H1 (cell line): ENCODE measurements around the gene TPST2. TPM values are rescaled to one million over a fixed set of nuclear protein-coding genes. Genes with fewer than 3 reads are reported as not detected.

Experiments
- JUND ChIP-seq: IDR thresholded peaks from 2 replicates; pipeline ENCODE4 v1.6.1; 2011; ENCODE audit warnings: mild to moderate bottlenecking, improper control_type of control experiment, low read length
- KDM4A ChIP-seq: IDR thresholded peaks from one replicate; pipeline ENCODE4 v1.7.1; 2012; ENCODE audit warnings: low read depth, mild to moderate bottlenecking, moderate library complexity, low read length, inconsistent platforms; ENCODE audit not compliant: severe bottlenecking
- KDM5A ChIP-seq: fragments of 200-600 bp; IDR thresholded peaks from 2 replicates; pipeline ENCODE4 v1.7.1; 2012; ENCODE audit warnings: mild to moderate bottlenecking, low read length, inconsistent platforms, mixed read lengths
- POLR2AphosphoS5 ChIP-seq: IDR thresholded peaks from 2 replicates; pipeline ENCODE4 v1.6.1; 2011; ENCODE audit warnings: low read depth, low read length
- RAD21 ChIP-seq, 2 experiments: IDR thresholded peaks in 1 of 2; conservative IDR thresholded peaks in 1 of 2; 2 replicates each; pipeline ENCODE4 v1.6.1; 2011; ENCODE audit warnings: low read depth in 2 of 2, low read length in 2 of 2, improper control_type of control experiment in 1 of 2, inconsistent platforms in 1 of 2, mild to moderate bottlenecking in 1 of 2, moderate library complexity in 1 of 2
- RFX5 ChIP-seq: IDR thresholded peaks from 2 replicates; pipeline ENCODE4 v1.6.1; 2011; ENCODE audit warnings: low read depth, low read length, improper control_type of control experiment, borderline replicate concordance
- SIX5 ChIP-seq: IDR thresholded peaks from 2 replicates; pipeline ENCODE4 v1.6.1; 2011; ENCODE audit warnings: mild to moderate bottlenecking, low read depth, low read length
- polyA plus RNA-seq, 7 experiments: library from polyadenylated mRNA; depleted of rRNA in 3 of 7; stranded (reverse) in 5 of 7; unstranded in 2 of 7; fragments of >200 nt in 5 of 7; fragments of 200-250 nt in 2 of 7; gene quantifications; 1 replicate in 5 of 7; 2 replicates in 1 of 7; 4 replicates in 1 of 7; pipeline versions ENCODE4 v1.2.1 to v1.2.3, GENCODE V29; 2011 to 2013; ENCODE audit warnings: missing spikeins in 2 of 7, mixed read lengths in 2 of 7
- total RNA-seq: library from RNA; stranded (reverse); fragmentation: NEBNext Ultra II Directional; extraction: Animal tissue kit (Norgen Biotek cat#: 25700); gene quantifications from 2 replicates; pipeline ENCODE4 v1.2.1, GENCODE V29; 2021
- TF ChIP-seq, protein P1 (sequence below): fragments of 300-600 bp; sonication (generic); IDR thresholded peaks from 2 replicates; pipeline ENCODE4 v1.7.1; 2012; ENCODE audit warnings: low read length, moderate library complexity, mild to moderate bottlenecking, inconsistent platforms; ENCODE audit not compliant: insufficient replicate concordance
- TF ChIP-seq, protein P2 (sequence below): IDR thresholded peaks from 2 replicates; pipeline ENCODE4 v1.6.1; 2011; ENCODE audit warnings: low read length, improper control_type of control experiment

TPST2 gene
- total and polyA plus RNA-seq, 2 of the 8 experiments (the other 6 are each of a cell fraction or from before 2014, with no cell fraction given), result 58.8 to 143 TPM

DNA sequence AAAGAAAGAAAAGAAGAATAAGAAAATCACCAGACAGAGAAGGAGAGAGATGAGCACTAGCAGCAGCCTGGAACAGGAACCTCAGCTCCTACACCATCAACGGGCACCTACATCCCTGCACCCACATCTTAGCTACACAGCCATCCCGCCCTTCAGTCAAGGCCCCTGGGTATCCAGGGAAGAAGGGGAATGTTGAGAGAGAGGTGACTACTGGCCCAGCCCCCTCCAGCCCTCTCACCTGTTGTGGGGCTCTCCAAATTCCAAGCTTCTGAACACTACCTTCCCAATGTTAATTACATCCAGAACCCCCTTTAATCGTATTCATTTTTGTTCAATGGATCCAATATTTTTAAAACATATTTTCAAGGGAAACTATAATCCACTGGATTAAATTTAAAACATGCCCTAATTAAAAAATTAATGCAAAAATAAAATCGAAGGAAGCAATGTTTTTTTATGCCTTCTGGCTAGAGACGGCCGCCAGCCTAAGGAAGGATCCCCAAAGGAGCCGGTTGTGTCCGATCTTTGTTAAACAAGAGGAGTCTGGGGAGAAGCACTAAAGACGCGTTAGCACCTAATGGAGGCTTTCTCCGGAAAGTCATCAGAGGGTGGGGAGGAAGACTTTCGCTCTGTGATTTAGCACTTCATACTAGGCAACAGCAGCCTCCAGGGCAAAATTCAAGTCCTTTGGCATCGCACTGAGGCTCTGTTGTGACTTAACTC, 9.5 kb downstream of the TPST2 start (continued):
- TF ChIP-seq RFX5 (no peak), KDM5A (no peak), POLR2AphosphoS5 (peak; percentile 25; the same call in 1 of the 2 replicates), JUND (no peak), KDM4A (no peak), SIX5 (no peak), RAD21 (IDR thresholded peaks at IDR 0.05 in 1 of 2, conservative IDR thresholded peaks at IDR 0.05 in 1 of 2; ENCODE audit: low read depth in 2 of 2, low read length in 2 of 2) (no peak)
- TF ChIP-seq, protein P1, sequence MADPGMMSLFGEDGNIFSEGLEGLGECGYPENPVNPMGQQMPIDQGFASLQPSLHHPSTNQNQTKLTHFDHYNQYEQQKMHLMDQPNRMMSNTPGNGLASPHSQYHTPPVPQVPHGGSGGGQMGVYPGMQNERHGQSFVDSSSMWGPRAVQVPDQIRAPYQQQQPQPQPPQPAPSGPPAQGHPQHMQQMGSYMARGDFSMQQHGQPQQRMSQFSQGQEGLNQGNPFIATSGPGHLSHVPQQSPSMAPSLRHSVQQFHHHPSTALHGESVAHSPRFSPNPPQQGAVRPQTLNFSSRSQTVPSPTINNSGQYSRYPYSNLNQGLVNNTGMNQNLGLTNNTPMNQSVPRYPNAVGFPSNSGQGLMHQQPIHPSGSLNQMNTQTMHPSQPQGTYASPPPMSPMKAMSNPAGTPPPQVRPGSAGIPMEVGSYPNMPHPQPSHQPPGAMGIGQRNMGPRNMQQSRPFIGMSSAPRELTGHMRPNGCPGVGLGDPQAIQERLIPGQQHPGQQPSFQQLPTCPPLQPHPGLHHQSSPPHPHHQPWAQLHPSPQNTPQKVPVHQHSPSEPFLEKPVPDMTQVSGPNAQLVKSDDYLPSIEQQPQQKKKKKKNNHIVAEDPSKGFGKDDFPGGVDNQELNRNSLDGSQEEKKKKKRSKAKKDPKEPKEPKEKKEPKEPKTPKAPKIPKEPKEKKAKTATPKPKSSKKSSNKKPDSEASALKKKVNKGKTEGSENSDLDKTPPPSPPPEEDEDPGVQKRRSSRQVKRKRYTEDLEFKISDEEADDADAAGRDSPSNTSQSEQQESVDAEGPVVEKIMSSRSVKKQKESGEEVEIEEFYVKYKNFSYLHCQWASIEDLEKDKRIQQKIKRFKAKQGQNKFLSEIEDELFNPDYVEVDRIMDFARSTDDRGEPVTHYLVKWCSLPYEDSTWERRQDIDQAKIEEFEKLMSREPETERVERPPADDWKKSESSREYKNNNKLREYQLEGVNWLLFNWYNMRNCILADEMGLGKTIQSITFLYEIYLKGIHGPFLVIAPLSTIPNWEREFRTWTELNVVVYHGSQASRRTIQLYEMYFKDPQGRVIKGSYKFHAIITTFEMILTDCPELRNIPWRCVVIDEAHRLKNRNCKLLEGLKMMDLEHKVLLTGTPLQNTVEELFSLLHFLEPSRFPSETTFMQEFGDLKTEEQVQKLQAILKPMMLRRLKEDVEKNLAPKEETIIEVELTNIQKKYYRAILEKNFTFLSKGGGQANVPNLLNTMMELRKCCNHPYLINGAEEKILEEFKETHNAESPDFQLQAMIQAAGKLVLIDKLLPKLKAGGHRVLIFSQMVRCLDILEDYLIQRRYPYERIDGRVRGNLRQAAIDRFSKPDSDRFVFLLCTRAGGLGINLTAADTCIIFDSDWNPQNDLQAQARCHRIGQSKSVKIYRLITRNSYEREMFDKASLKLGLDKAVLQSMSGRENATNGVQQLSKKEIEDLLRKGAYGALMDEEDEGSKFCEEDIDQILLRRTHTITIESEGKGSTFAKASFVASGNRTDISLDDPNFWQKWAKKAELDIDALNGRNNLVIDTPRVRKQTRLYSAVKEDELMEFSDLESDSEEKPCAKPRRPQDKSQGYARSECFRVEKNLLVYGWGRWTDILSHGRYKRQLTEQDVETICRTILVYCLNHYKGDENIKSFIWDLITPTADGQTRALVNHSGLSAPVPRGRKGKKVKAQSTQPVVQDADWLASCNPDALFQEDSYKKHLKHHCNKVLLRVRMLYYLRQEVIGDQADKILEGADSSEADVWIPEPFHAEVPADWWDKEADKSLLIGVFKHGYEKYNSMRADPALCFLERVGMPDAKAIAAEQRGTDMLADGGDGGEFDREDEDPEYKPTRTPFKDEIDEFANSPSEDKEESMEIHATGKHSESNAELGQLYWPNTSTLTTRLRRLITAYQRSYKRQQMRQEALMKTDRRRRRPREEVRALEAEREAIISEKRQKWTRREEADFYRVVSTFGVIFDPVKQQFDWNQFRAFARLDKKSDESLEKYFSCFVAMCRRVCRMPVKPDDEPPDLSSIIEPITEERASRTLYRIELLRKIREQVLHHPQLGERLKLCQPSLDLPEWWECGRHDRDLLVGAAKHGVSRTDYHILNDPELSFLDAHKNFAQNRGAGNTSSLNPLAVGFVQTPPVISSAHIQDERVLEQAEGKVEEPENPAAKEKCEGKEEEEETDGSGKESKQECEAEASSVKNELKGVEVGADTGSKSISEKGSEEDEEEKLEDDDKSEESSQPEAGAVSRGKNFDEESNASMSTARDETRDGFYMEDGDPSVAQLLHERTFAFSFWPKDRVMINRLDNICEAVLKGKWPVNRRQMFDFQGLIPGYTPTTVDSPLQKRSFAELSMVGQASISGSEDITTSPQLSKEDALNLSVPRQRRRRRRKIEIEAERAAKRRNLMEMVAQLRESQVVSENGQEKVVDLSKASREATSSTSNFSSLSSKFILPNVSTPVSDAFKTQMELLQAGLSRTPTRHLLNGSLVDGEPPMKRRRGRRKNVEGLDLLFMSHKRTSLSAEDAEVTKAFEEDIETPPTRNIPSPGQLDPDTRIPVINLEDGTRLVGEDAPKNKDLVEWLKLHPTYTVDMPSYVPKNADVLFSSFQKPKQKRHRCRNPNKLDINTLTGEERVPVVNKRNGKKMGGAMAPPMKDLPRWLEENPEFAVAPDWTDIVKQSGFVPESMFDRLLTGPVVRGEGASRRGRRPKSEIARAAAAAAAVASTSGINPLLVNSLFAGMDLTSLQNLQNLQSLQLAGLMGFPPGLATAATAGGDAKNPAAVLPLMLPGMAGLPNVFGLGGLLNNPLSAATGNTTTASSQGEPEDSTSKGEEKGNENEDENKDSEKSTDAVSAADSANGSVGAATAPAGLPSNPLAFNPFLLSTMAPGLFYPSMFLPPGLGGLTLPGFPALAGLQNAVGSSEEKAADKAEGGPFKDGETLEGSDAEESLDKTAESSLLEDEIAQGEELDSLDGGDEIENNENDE, result peak; percentile 75
- TF ChIP-seq, protein P2, sequence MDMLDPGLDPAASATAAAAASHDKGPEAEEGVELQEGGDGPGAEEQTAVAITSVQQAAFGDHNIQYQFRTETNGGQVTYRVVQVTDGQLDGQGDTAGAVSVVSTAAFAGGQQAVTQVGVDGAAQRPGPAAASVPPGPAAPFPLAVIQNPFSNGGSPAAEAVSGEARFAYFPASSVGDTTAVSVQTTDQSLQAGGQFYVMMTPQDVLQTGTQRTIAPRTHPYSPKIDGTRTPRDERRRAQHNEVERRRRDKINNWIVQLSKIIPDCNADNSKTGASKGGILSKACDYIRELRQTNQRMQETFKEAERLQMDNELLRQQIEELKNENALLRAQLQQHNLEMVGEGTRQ, result no peak
